Astrocyte (in vitro differentiated cells and primary cell): Measurements from ENCODE around the gene GSAP. TPM values are rescaled to one million over a fixed set of nuclear protein-coding genes. Genes with fewer than 3 reads are reported as not detected.

ENCODE experiments used
- DNase-seq: peaks from one replicate; pipeline ENCODE4 v3.0.0-alpha.2; 2010; ENCODE audit warnings: low read depth
- FAIRE-seq: peaks from 2 replicates; lab custom pipeline; 2011; peaks lifted over from hg19 to GRCh38; lab: Jason Lieb, UNC
- H2AFZ ChIP-seq: 2 replicates; pipeline ENCODE4 v1.6.0; 2012; ENCODE audit warnings: low read depth, low read length, inconsistent platforms
- H3K27ac ChIP-seq: 2 replicates; pipeline ENCODE4 v1.5.1; 2011; ENCODE audit warnings: low read depth, low read length, inconsistent platforms
- H3K27me3 ChIP-seq: 2 replicates; pipeline ENCODE4 v1.6.0; 2011; ENCODE audit warnings: low read length, inconsistent platforms; ENCODE audit not compliant: insufficient read depth
- H3K36me3 ChIP-seq: 2 replicates; pipeline ENCODE4 v1.5.1; 2011; ENCODE audit warnings: low read length, inconsistent platforms; ENCODE audit not compliant: insufficient read depth
- H3K4me1 ChIP-seq: 2 replicates; pipeline ENCODE4 v1.5.1; 2011; ENCODE audit warnings: low read length, inconsistent platforms; ENCODE audit not compliant: insufficient read depth
- H3K4me2 ChIP-seq: 2 replicates; pipeline ENCODE4 v1.6.0; 2012; ENCODE audit warnings: low read length, inconsistent platforms
- H3K4me3 ChIP-seq: 2 replicates; pipeline ENCODE4 v1.5.1; 2011; ENCODE audit warnings: low read depth, mild to moderate bottlenecking, low read length, inconsistent platforms; ENCODE audit not compliant: insufficient read depth
- H3K79me2 ChIP-seq: 2 replicates; pipeline ENCODE4 v1.6.0; 2012; ENCODE audit warnings: mild to moderate bottlenecking, low read length, inconsistent platforms; ENCODE audit not compliant: insufficient read depth
- H3K9ac ChIP-seq: 2 replicates; pipeline ENCODE4 v1.6.0; 2012; ENCODE audit warnings: mild to moderate bottlenecking, low read length, inconsistent platforms
- H3K9me3 ChIP-seq: 2 replicates; pipeline ENCODE4 v1.5.1; 2012; ENCODE audit warnings: low read depth, mild to moderate bottlenecking, low read length, inconsistent platforms; ENCODE audit not compliant: insufficient read depth
- H4K20me1 ChIP-seq: 2 replicates; pipeline ENCODE4 v1.6.0; 2012; ENCODE audit warnings: low read length, inconsistent platforms; ENCODE audit not compliant: insufficient read depth
- H3K27ac Mint-ChIP-seq: one replicate; pipeline ENCODE4 v1.8.0; 2021; ENCODE audit warnings: mild to moderate bottlenecking, mixed read lengths; ENCODE audit not compliant: unreplicated experiment
- H3K27me3 Mint-ChIP-seq: one replicate; pipeline ENCODE4 v1.8.0; 2021; ENCODE audit warnings: low read depth, mixed read lengths; ENCODE audit not compliant: unreplicated experiment
- H3K36me3 Mint-ChIP-seq: one replicate; pipeline ENCODE4 v1.8.0; 2021; ENCODE audit warnings: low read depth, mixed read lengths; ENCODE audit not compliant: unreplicated experiment
- H3K4me1 Mint-ChIP-seq: one replicate; pipeline ENCODE4 v1.8.0; 2021; ENCODE audit warnings: low read depth, mixed read lengths; ENCODE audit not compliant: unreplicated experiment
- H3K4me3 Mint-ChIP-seq: one replicate; pipeline ENCODE4 v1.8.0; 2021; ENCODE audit warnings: mild to moderate bottlenecking, moderate library complexity, mixed read lengths; ENCODE audit not compliant: unreplicated experiment
- H3K9me3 Mint-ChIP-seq: one replicate; pipeline ENCODE4 v1.8.0; 2021; ENCODE audit warnings: mild to moderate bottlenecking, mixed read lengths; ENCODE audit not compliant: unreplicated experiment
- CTCF ChIP-seq: IDR thresholded peaks from 2 replicates; pipeline ENCODE4 v1.5.1; 2011; ENCODE audit warnings: low read depth, mild to moderate bottlenecking, inconsistent platforms, low read length, moderate library complexity; ENCODE audit not compliant: insufficient read depth
- EZH2 ChIP-seq: IDR thresholded peaks from 2 replicates; pipeline ENCODE4 v1.6.1; 2012; ENCODE audit warnings: mild to moderate bottlenecking, low read length, inconsistent platforms; ENCODE audit not compliant: insufficient read depth
- total RNA-seq: library from RNA; stranded (reverse); gene quantifications from 2 replicates; pipeline ENCODE4 v1.2.1, GENCODE V29; 2021

The GSAP gene
- total RNA-seq, 1 donor from 2014 or later, result 4.1 TPM

GRCh38 chr7:77444123-77444522, 28.0 kb upstream of the GSAP start:
- TF ChIP-seq CTCF, result no peak
- TF ChIP-seq EZH2, result no peak
- no peaks in the 10 kb centered on the region for H3K79me2 ChIP-seq
- H3K4me1 ChIP-seq, result peaks cover 14% of the 10 kb centered on the region
- H4K20me1 ChIP-seq, result no peaks in the 10 kb centered on the region
- peak overlapping the region; percentile 64 for H3K4me3 Mint-ChIP-seq
- H3K9ac ChIP-seq, result no peak overlapping the region
- DNase-seq (peak; percentile 53), FAIRE-seq (no peak)
- H3K9me3 Mint-ChIP-seq, result no peaks in the 10 kb centered on the region
- H3K27ac Mint-ChIP-seq, result peak overlapping the region; percentile 90
- no peak overlapping the region for H3K4me3 ChIP-seq
- H3K36me3 Mint-ChIP-seq, result peaks cover 1% of the 10 kb centered on the region
- no peaks in the 10 kb centered on the region for H3K9me3 ChIP-seq
- H3K27me3 Mint-ChIP-seq, result no peaks in the 10 kb centered on the region
- H3K36me3 ChIP-seq, result no peaks in the 10 kb centered on the region
- H3K27ac ChIP-seq, result no peak overlapping the region
- no peak overlapping the region for H2AFZ ChIP-seq
- H3K4me2 ChIP-seq, result peak overlapping the region; percentile 24
- peaks cover 39% of the 10 kb centered on the region for H3K4me1 Mint-ChIP-seq
- no peaks in the 10 kb centered on the region for H3K27me3 ChIP-seq

GRCh38 chr7:77443042-77443441, 26.9 kb upstream of the GSAP start:
- peaks cover 1% of the 10 kb centered on the region for H3K36me3 Mint-ChIP-seq
- H3K9ac ChIP-seq, result no peak overlapping the region
- H3K4me1 ChIP-seq, result peaks cover 14% of the 10 kb centered on the region
- no peaks in the 10 kb centered on the region for H3K36me3 ChIP-seq
- peak overlapping the region; percentile 90 for H3K27ac Mint-ChIP-seq
- no peaks in the 10 kb centered on the region for H3K79me2 ChIP-seq
- peak overlapping the region; percentile 35 for H3K4me2 ChIP-seq
- no peaks in the 10 kb centered on the region for H3K27me3 ChIP-seq
- no peaks in the 10 kb centered on the region for H3K9me3 Mint-ChIP-seq
- H2AFZ ChIP-seq, result no peak overlapping the region
- H3K27me3 Mint-ChIP-seq, result no peaks in the 10 kb centered on the region
- H3K4me3 Mint-ChIP-seq, result peak overlapping the region; percentile 68
- no peaks in the 10 kb centered on the region for H3K9me3 ChIP-seq
- DNase-seq (no peak), FAIRE-seq (no peak)
- H3K27ac ChIP-seq, result no peak overlapping the region
- no peak overlapping the region for H3K4me3 ChIP-seq
- H3K4me1 Mint-ChIP-seq, result peaks cover 39% of the 10 kb centered on the region
- TF ChIP-seq EZH2 (no peak), CTCF (no peak)
- H4K20me1 ChIP-seq, result no peaks in the 10 kb centered on the region

GRCh38 chr7:77442636-77443035, 26.5 kb upstream of the GSAP start:
- no peaks in the 10 kb centered on the region for H3K79me2 ChIP-seq
- H3K9me3 Mint-ChIP-seq, result no peaks in the 10 kb centered on the region
- DNase-seq (peak; percentile 48), FAIRE-seq (peak; percentile 73)
- H3K4me1 ChIP-seq, result peaks cover 14% of the 10 kb centered on the region
- peak overlapping the region; percentile 35 for H3K4me2 ChIP-seq
- H3K36me3 ChIP-seq, result no peaks in the 10 kb centered on the region
- no peak overlapping the region for H3K9ac ChIP-seq
- no peaks in the 10 kb centered on the region for H3K9me3 ChIP-seq
- no peak for TF ChIP-seq CTCF
- TF ChIP-seq EZH2, result no peak
- H3K27me3 Mint-ChIP-seq, result no peaks in the 10 kb centered on the region
- H3K27me3 ChIP-seq, result no peaks in the 10 kb centered on the region
- no peak overlapping the region for H2AFZ ChIP-seq
- peaks cover 37% of the 10 kb centered on the region for H3K4me1 Mint-ChIP-seq
- H3K4me3 Mint-ChIP-seq, result no peak overlapping the region
- H3K27ac Mint-ChIP-seq, result peak overlapping the region; percentile 72
- H4K20me1 ChIP-seq, result no peaks in the 10 kb centered on the region
- peaks cover 1% of the 10 kb centered on the region for H3K36me3 Mint-ChIP-seq
- H3K27ac ChIP-seq, result peak overlapping the region; percentile 5
- H3K4me3 ChIP-seq, result no peak overlapping the region
